ENCODE results near the gene SERPINE1. TPM values are rescaled to one million over a fixed set of nuclear protein-coding genes. Genes with fewer than 3 reads are reported as not detected.
"Not testable (repeated sequence)": the region's sequence is repeated elsewhere in the genome, so short reads cannot be mapped to it uniquely, and the experiment has no call there.

The SERPINE1 gene
- total RNA-seq, 2 donors from 2014 or later = 3.7 to 24.4 TPM

DNA sequence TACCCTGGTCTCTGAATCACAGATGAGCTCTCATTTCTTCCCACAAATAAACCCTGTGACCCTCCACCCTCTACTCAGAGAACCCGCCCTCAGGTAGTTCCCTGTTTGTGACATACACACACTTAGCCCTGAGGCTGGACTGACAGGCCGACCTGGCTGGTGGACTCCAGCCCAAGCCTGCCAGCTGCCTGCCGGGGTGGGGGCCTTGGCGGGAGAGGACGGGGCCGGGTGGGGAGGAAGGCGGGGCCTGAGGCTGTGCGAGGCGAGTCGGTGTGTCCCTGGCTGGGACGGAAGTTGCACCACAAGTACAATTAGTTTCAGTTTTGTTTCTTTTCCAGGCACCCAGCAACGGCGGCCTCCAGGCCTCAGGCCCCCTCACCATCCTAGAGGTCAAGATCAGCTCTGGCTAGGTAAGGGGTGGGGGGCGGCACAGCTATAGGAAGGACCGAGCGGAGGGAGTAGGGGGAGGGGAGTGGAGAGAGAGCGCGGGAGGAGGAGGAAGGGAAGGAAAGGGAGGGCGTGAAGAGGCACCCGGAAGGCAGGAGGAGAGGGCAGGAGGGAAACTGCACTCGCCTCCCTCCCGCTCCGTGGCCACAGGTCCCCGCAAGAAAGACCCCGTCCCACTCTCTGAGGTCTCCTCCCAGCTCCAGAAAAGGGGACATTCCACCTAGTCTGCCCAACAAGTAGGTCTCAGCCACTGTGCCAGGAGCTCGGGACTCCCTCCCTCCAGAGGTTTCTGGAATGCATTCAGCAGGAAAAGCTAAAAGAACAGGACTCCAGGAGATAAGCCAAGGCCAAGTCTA, 41.5 kb upstream of the SERPINE1 start, which contains the start of gene TRIM56:
Gene TRIM56, plus strand, starts transcription at position 320 of the 803 bp plus-strand sequence. CDS start 1,832 bp downstream, outside the sequence.
- Histone ChIP-seq H3K4me1 (replicated peaks) (peaks cover 4% of the 10 kb centered on the region), H3K27ac (peak within 1 kb of the TSS; percentile 94 to 97), H3K27me3 (replicated peaks; ENCODE audit: insufficient read depth) (no peaks in the 10 kb centered on the region), H3K4me3 (peak within 1 kb of the TSS; percentile 58 to 79), H3K9me3 (no peaks in the 10 kb centered on the region), H3K36me3 (peaks cover 0 to 9% of the 10 kb centered on the region in 2 donors)
- peak; percentile 92 for DNase-seq (ENCODE audit: low spot score)
- TF ChIP-seq, protein P1, sequence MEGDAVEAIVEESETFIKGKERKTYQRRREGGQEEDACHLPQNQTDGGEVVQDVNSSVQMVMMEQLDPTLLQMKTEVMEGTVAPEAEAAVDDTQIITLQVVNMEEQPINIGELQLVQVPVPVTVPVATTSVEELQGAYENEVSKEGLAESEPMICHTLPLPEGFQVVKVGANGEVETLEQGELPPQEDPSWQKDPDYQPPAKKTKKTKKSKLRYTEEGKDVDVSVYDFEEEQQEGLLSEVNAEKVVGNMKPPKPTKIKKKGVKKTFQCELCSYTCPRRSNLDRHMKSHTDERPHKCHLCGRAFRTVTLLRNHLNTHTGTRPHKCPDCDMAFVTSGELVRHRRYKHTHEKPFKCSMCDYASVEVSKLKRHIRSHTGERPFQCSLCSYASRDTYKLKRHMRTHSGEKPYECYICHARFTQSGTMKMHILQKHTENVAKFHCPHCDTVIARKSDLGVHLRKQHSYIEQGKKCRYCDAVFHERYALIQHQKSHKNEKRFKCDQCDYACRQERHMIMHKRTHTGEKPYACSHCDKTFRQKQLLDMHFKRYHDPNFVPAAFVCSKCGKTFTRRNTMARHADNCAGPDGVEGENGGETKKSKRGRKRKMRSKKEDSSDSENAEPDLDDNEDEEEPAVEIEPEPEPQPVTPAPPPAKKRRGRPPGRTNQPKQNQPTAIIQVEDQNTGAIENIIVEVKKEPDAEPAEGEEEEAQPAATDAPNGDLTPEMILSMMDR (IDR thresholded peaks at IDR 0.05) = no peak
- peak; percentile 74 for TF ChIP-seq POLR2AphosphoS5 (IDR thresholded peaks at IDR 0.05)
- TF ChIP-seq POLR2A (IDR thresholded peaks at IDR 0.05) = peak; percentile 47
- intact Hi-C loops (cut with DNase I) = no loop called here
- WGBS = 1% methylated on average over 26 of the region's 26 CpGs

DNA sequence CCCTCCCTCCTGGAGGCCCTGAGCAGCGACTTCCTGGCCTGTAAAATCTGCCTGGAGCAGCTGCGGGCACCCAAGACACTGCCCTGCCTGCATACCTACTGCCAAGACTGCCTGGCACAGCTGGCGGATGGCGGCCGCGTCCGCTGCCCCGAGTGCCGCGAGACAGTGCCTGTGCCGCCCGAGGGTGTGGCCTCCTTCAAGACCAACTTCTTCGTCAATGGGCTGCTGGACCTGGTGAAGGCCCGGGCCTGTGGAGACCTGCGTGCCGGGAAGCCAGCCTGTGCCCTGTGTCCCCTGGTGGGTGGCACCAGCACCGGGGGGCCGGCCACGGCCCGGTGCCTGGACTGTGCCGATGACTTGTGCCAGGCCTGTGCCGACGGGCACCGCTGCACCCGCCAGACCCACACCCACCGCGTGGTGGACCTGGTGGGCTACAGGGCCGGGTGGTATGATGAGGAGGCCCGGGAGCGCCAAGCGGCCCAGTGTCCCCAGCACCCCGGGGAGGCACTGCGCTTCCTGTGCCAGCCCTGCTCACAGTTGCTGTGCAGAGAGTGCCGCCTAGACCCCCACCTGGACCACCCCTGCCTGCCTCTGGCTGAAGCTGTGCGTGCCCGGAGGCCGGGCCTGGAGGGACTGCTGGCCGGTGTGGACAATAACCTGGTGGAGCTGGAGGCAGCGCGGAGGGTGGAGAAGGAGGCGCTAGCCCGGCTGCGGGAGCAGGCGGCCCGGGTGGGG, 39.4 kb upstream of the SERPINE1 start:
- no peaks in the 10 kb centered on the region for H3K27me3 ChIP-seq (replicated peaks; ENCODE audit: insufficient read depth)
- no peak overlapping the region for H3K27ac ChIP-seq
- TF ChIP-seq, protein P1 (IDR thresholded peaks at IDR 0.05) = no peak
- TF ChIP-seq POLR2A (IDR thresholded peaks at IDR 0.05) (no peak), POLR2AphosphoS5 (IDR thresholded peaks at IDR 0.05) (no peak)
- DNase-seq (ENCODE audit: low spot score) = peak; percentile 15
- H3K9me3 ChIP-seq = no peaks in the 10 kb centered on the region
- peaks cover 0 to 9% of the 10 kb centered on the region in 2 donors for H3K36me3 ChIP-seq
- 76% methylated on average over 29 of the region's 45 CpGs for WGBS
- intact Hi-C loops (cut with DNase I) = no loop called here
- H3K4me1 ChIP-seq (replicated peaks) = peaks cover 4% of the 10 kb centered on the region
- no peak overlapping the region for H3K4me3 ChIP-seq

DNA sequence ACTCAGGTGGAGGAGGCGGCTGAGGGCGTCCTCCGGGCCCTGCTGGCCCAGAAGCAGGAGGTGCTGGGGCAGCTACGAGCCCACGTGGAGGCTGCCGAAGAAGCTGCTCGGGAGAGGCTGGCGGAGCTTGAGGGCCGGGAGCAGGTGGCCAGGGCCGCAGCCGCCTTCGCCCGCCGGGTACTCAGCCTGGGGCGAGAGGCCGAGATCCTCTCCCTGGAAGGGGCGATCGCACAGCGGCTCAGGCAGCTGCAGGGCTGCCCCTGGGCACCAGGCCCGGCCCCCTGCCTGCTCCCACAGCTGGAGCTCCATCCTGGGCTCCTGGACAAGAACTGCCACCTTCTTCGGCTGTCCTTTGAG, 38.9 kb upstream of the SERPINE1 start:
- H3K27me3 ChIP-seq (replicated peaks; ENCODE audit: insufficient read depth) = no peaks in the 10 kb centered on the region
- WGBS = 94% methylated on average over 19 of the region's 21 CpGs
- DNase-seq (ENCODE audit: low spot score) = no peak
- H3K27ac ChIP-seq = no peak overlapping the region
- H3K4me3 ChIP-seq = no peak overlapping the region
- peaks cover 4% of the 10 kb centered on the region for H3K4me1 ChIP-seq (replicated peaks)
- H3K9me3 ChIP-seq = no peaks in the 10 kb centered on the region
- TF ChIP-seq, protein P1 (IDR thresholded peaks at IDR 0.05) = no peak
- no peak for TF ChIP-seq POLR2AphosphoS5 (IDR thresholded peaks at IDR 0.05)
- TF ChIP-seq POLR2A (IDR thresholded peaks at IDR 0.05) = no peak
- H3K36me3 ChIP-seq = peaks cover 0 to 9% of the 10 kb centered on the region in 2 donors
- intact Hi-C loops (cut with DNase I) = no loop called here

DNA sequence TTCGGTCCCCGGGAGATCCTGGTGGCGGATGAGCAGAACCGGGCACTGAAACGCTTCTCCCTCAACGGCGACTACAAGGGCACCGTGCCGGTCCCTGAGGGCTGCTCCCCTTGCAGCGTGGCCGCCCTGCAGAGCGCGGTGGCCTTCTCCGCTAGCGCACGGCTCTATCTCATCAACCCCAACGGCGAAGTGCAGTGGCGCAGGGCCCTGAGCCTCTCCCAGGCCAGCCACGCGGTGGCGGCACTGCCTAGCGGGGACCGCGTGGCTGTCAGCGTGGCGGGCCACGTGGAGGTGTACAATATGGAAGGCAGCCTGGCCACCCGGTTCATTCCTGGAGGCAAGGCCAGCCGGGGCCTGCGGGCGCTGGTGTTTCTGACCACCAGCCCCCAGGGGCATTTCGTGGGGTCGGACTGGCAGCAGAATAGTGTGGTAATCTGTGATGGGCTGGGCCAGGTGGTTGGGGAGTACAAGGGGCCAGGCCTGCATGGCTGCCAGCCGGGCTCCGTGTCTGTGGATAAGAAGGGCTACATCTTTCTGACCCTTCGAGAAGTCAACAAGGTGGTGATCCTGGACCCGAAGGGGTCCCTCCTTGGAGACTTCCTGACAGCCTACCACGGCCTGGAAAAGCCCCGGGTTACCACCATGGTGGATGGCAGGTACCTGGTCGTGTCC, 37.9 kb upstream of the SERPINE1 start:
- TF ChIP-seq POLR2A (IDR thresholded peaks at IDR 0.05) (no peak), POLR2AphosphoS5 (IDR thresholded peaks at IDR 0.05) (no peak)
- intact Hi-C loops (cut with DNase I) = no loop called here
- no peak for DNase-seq (ENCODE audit: low spot score)
- no peaks in the 10 kb centered on the region for H3K27me3 ChIP-seq (replicated peaks; ENCODE audit: insufficient read depth)
- peaks cover 0 to 9% of the 10 kb centered on the region in 2 donors for H3K36me3 ChIP-seq
- H3K27ac ChIP-seq = no peak overlapping the region
- peaks cover 4% of the 10 kb centered on the region for H3K4me1 ChIP-seq (replicated peaks)
- WGBS = 94% methylated on average over 41 of the region's 41 CpGs
- no peak overlapping the region for H3K4me3 ChIP-seq
- no peaks in the 10 kb centered on the region for H3K9me3 ChIP-seq

DNA sequence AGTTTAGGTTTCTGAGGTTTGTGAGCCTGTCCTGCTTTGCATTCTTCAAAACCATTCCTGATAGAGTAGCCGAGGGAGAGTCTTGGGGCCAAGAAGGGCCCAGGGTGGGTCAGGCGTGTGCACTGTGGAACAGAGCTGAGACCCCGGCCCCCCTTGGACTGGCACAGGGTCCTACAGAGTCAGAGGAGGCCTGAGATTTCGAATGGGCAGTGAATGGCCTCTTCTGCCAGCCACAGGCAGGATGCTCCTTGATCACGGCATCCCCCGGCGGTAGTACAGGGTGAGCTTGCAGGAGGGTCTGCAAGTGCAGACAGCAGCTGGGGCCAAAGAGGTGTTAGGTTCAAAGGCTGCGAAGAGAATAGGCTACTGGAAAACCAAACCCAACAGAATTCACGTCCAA, 37.0 kb upstream of the SERPINE1 start:
- Histone ChIP-seq H3K27me3 (replicated peaks; ENCODE audit: insufficient read depth) (no peaks in the 10 kb centered on the region), H3K9me3 (no peaks in the 10 kb centered on the region), H3K27ac (no peak overlapping the region), H3K36me3 (peaks cover 0 to 9% of the 10 kb centered on the region in 2 donors), H3K4me1 (replicated peaks) (peaks cover 4% of the 10 kb centered on the region), H3K4me3 (no peak overlapping the region)
- intact Hi-C loops (cut with DNase I) = no loop called here
- DNase-seq (ENCODE audit: low spot score) = no peak
- TF ChIP-seq POLR2AphosphoS5 (IDR thresholded peaks at IDR 0.05) (no peak), POLR2A (IDR thresholded peaks at IDR 0.05) (no peak)
- TF ChIP-seq, protein P1 (IDR thresholded peaks at IDR 0.05) = no peak
- WGBS = 96% methylated on average over 9 of the region's 9 CpGs

DNA sequence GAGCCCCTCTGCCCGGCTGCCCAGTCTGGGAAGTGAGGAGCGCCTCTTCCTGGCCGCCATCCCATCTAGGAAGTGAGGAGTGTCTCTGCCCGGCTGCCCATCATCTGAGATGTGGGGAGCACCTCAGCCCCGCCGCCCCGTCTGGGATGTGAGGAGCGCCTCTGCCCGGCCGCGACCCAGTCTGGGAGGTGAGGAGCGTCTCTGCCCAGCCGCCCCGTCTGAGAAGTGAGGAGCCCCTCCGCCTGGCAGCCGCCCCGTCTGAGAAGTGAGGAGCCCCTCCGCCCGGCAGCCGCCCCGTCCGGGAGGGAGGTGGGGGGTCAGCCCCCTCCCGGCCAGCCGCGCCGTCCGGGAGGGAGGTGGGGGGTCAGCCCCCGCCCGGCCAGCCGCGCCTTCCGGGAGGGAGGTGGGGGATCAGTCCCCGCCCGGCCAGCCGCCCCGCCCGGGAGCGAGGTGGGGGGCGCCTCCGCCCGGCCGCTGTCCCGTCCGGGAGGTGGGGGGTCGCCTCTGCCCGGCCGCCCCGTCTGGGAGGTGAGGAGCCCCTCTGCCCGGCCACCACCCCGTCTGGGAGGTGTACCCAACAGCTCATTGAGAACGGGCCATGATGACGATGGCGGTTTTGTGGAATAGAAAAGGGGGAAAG, 34.5 kb upstream of the SERPINE1 start:
- WGBS = 92% methylated on average over 23 of the region's 53 CpGs

More for the DNA sequence above, 34.5 kb upstream of the SERPINE1 start:
- DNase-seq (ENCODE audit: low spot score); H3K27ac ChIP-seq; H3K27me3 ChIP-seq (replicated peaks; ENCODE audit: insufficient read depth); H3K4me1 ChIP-seq (replicated peaks); H3K4me3 ChIP-seq; H3K36me3 ChIP-seq; intact Hi-C loops (cut with DNase I); H3K9me3 ChIP-seq: not testable (repeated sequence)

Measured in prostate gland (tissue), 2 donors.